ENCODE measurements around the gene LTV1.
"Not testable (repeated sequence)": the region's sequence is repeated elsewhere in the genome, so short reads cannot be mapped to it uniquely, and the experiment has no call there.

LTV1 gene

DNA sequence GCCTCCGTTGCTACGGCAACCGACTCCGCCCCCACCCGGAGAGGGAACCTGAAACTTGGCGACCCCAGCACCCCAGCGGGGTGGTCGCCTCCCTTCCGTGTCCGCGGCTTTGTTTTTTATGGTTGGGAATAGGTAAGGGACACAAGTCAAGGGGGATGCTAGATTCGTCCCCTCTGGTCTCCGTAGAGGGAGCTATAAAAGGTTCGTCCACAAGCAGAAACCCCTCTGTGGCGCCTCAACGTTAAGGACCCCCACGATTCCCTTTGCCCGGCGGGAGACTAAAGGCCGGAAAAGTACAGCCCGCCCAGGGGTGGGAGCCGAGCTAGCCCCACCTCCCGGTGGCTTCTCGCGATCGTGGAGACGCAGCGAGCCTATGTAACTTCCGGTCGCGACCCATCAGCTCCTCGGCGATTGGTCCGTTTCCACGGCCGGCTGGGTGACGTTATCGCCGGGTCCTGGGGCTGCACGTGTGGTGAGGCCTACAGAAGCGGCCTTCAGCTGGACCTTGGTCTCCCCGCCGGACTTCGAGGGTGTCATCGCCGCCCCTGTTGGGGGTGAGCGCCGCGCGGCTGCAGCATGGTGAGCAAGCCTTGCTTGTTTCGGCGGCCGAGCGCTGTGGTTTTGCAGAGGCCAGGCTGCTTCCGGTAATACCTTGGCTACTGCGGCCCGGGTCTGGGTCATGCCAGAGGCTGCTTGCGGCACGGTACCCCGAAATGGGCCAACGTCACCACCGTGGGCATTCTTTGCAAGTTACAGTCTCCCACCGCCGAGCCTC lies at the start of gene LTV1:
TSS of gene LTV1 (plus strand) at position 437 of the 775 bp plus-strand sequence. CDS start at position 577, 140 bp downstream.
- peak; percentile 97 for DNase-seq (ENCODE audit: low read depth in 2 of 2)

GRCh38 chr6:143796551-143796950 lies 46.6 kb upstream of the LTV1 start:
- DNase-seq (ENCODE audit: low read depth in 2 of 2); H3K4me3 ChIP-seq (replicated peaks in 1 of 2; ENCODE audit: low read depth in 2 of 2, low read length in 2 of 2): not testable (repeated sequence)

More for the DNA sequence above, at the start of gene LTV1:
- TF ChIP-seq, protein P1, sequence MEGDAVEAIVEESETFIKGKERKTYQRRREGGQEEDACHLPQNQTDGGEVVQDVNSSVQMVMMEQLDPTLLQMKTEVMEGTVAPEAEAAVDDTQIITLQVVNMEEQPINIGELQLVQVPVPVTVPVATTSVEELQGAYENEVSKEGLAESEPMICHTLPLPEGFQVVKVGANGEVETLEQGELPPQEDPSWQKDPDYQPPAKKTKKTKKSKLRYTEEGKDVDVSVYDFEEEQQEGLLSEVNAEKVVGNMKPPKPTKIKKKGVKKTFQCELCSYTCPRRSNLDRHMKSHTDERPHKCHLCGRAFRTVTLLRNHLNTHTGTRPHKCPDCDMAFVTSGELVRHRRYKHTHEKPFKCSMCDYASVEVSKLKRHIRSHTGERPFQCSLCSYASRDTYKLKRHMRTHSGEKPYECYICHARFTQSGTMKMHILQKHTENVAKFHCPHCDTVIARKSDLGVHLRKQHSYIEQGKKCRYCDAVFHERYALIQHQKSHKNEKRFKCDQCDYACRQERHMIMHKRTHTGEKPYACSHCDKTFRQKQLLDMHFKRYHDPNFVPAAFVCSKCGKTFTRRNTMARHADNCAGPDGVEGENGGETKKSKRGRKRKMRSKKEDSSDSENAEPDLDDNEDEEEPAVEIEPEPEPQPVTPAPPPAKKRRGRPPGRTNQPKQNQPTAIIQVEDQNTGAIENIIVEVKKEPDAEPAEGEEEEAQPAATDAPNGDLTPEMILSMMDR (IDR thresholded peaks at IDR 0.05; ENCODE audit: low read depth, low read length) = no peak
- H3K4me3 ChIP-seq (replicated peaks in 1 of 2; ENCODE audit: low read depth in 2 of 2, low read length in 2 of 2) = peak within 1 kb of the TSS; percentile 87 to 96

DNA sequence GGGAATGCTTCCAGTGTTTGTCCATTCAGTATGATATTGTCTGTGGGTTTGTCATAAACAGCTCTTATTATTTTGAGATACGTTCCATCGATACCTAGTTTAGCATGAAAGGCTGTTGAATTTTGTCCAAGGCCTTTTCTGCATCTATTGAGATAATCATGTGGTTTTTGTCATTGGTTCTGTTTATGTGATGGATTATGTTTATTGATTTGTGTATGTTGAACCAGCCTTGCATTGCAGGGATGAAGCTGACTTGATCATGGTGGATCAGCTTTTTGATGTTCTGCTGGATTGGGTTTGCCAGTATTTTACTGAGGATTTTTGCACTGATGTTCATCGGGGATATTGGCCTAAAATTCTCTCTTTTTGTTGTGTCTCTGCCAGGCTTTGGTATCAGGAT lies 44.7 kb upstream of the LTV1 start:
- not testable (repeated sequence) for H3K4me3 ChIP-seq (replicated peaks in 1 of 2; ENCODE audit: low read depth in 2 of 2, low read length in 2 of 2); DNase-seq (ENCODE audit: low read depth in 2 of 2)

- no peak overlapping the region for H3K4me3 ChIP-seq (replicated peaks in 1 of 2; ENCODE audit: low read depth in 2 of 2, low read length in 2 of 2)
- DNase-seq (ENCODE audit: low read depth in 2 of 2) = peak; percentile 56 to 59
- TF ChIP-seq, protein P1 (IDR thresholded peaks at IDR 0.05; ENCODE audit: low read depth, low read length) = no peak
Measured at GRCh38 chr6:143802833-143803565, 40.1 kb upstream of the LTV1 start.

DNA sequence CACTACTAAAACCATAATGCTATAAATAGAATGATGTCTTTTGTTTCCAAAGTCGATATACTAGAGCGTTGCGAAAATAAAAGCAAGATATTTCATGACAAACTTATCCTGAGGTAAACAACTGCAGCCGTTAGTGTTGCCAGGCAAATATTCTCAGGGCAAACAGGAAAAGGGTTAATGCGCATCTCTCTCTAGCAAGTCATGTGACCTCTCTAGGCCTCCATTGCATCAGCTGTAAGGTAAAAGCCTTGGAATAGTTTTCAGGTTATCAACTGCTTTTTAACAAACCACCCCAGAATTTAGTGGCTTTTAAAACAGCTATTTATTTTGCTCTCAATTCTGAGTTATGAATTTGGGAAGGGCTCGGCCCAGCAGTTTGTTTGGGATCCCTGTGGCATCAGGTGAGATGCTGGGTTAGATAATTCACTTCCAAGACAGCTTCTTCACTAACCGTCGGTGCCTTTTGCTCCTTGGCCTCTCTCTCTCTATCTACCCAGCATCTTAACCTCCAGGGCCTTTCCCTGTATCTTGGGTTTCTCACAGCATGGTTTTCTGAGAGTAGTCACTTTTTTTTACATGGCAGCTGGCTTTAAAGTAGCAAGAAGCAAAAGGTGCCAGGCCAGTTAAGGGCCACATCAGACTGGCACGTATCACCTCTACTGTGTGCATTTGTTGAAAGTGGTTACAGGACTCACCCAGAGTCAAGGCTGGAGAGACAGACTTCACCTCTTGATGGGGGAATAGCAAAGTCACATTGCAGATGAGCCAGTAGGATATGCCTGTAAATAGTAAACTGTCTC lies 39.2 kb upstream of the LTV1 start:
- H3K4me3 ChIP-seq (replicated peaks in 1 of 2; ENCODE audit: low read depth in 2 of 2, low read length in 2 of 2) = no peak overlapping the region
- DNase-seq (ENCODE audit: low read depth in 2 of 2) = no peak
- TF ChIP-seq, protein P1 (IDR thresholded peaks at IDR 0.05; ENCODE audit: low read depth, low read length) = no peak

DNA sequence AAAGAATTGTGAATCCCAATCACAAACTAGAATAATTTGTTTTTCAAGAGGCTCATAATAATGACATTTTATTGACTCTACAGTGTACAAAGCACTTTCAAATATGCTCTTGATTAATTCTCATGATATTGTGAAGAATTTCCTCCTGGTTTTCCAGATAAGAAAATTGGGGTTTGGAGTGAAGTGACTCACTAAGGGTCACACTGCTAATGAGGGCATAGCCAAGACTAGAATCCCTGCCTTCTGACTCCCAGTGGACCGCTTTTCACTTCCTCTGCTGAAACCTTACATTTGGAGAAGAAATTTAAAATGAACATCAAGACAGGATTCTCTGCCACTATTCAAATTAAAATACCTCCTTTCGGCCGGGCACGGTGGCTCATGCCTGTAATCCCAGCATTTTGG lies 38.3 kb upstream of the LTV1 start:
- DNase-seq (ENCODE audit: low read depth in 2 of 2) = peak in 1 of 2 donors; percentile 34
- TF ChIP-seq, protein P1 (IDR thresholded peaks at IDR 0.05; ENCODE audit: low read depth, low read length) = no peak
- H3K4me3 ChIP-seq (replicated peaks in 1 of 2; ENCODE audit: low read depth in 2 of 2, low read length in 2 of 2) = no peak overlapping the region

- DNase-seq (ENCODE audit: low read depth in 2 of 2) = peak; percentile 72 to 81
- TF ChIP-seq, protein P1 (IDR thresholded peaks at IDR 0.05; ENCODE audit: low read depth, low read length) = no peak
- H3K4me3 ChIP-seq (replicated peaks in 1 of 2; ENCODE audit: low read depth in 2 of 2, low read length in 2 of 2) = no peak overlapping the region
Measured at GRCh38 chr6:143806282-143807102, 36.6 kb upstream of the LTV1 start.
